ENCODE measurements around the gene STIMATE.

DNA sequence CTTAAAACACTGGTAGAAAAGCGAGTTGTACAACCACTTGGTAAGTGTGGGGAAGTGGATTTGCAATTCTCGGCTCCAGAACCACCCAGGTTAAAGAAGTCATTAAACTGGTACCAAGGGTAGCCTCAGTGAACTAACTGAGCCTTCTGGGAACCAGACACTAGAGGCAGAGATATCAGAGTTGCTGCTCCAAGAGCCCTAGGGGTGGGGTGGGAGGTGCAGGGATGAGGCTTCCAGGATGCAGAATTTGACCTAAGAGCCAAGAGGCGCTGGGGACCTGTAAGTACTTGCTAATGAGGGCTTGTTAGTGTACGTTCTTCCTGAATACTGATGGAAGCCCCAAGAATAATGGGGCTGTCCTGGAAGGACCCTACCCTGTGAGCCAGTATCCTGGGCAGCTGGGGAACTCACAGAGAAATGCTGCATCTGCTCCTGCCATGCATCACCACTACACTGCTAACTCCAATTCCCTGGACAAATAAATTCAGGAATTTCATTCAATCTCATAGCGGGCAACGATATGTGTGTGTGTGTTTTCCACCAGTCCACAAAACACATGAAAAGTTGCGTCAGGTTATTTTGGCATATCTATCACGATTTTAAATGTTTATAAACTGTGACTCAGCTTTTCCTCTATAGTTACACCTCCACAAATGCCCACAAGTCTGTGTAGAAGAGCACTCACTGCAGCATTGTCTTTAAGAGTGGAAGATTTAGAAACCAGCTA is 23.8 kb downstream of the STIMATE start:
- TF ChIP-seq, protein P1, sequence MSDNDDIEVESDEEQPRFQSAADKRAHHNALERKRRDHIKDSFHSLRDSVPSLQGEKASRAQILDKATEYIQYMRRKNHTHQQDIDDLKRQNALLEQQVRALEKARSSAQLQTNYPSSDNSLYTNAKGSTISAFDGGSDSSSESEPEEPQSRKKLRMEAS (IDR thresholded peaks at IDR 0.05; ENCODE audit: low read depth, low read length) = no peak
- no peak for TF ChIP-seq ATF7 (IDR thresholded peaks at IDR 0.05; ENCODE audit: low read depth)
- TF ChIP-seq, protein P2, sequence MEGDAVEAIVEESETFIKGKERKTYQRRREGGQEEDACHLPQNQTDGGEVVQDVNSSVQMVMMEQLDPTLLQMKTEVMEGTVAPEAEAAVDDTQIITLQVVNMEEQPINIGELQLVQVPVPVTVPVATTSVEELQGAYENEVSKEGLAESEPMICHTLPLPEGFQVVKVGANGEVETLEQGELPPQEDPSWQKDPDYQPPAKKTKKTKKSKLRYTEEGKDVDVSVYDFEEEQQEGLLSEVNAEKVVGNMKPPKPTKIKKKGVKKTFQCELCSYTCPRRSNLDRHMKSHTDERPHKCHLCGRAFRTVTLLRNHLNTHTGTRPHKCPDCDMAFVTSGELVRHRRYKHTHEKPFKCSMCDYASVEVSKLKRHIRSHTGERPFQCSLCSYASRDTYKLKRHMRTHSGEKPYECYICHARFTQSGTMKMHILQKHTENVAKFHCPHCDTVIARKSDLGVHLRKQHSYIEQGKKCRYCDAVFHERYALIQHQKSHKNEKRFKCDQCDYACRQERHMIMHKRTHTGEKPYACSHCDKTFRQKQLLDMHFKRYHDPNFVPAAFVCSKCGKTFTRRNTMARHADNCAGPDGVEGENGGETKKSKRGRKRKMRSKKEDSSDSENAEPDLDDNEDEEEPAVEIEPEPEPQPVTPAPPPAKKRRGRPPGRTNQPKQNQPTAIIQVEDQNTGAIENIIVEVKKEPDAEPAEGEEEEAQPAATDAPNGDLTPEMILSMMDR (IDR thresholded peaks at IDR 0.05 in 2 of 3, conservative IDR thresholded peaks at IDR 0.05 in 1 of 3; ENCODE audit: control insufficient read depth in 2 of 3, extremely low read depth in 1 of 3, insufficient read depth in 1 of 3, low read depth in 3 of 3, low read length in 3 of 3) = no peak

All from GM12878 (cell line).